GM23338 (cell line): ENCODE measurements around the gene VTA1.

Experiments used
- CREB1 ChIP-seq: fragments of 250-450 bp; sonication (Bioruptor Pico); IDR thresholded peaks from 2 replicates; pipeline ENCODE4 v1.5.0; 2020; ENCODE audit warnings: low read depth, mild to moderate bottlenecking, moderate library complexity
- EZH2 ChIP-seq: fragments of 200-600 bp; sonication (generic); IDR thresholded peaks from one replicate; pipeline ENCODE4 v1.8.0; 2017; ENCODE audit warnings: antibody characterized with exemption, mild to moderate bottlenecking, low read depth; ENCODE audit not compliant: unreplicated experiment
- EZH2phosphoT487 ChIP-seq: fragments of 200-600 bp; sonication (generic); IDR thresholded peaks from one replicate; pipeline ENCODE4 v1.8.1; 2018; ENCODE audit warnings: antibody characterized with exemption; ENCODE audit not compliant: unreplicated experiment
- JUNB ChIP-seq: IDR thresholded peaks from one replicate; pipeline ENCODE4 v1.6.1; 2016; ENCODE audit warnings: antibody characterized with exemption; ENCODE audit not compliant: unreplicated experiment
- POLR2AphosphoS5 ChIP-seq: IDR thresholded peaks from 2 replicates; pipeline ENCODE4 v1.6.1; 2016; ENCODE audit warnings: antibody characterized with exemption, low read depth
- STAT1 ChIP-seq: IDR thresholded peaks from one replicate; pipeline ENCODE4 v1.6.1; 2016; ENCODE audit warnings: antibody characterized with exemption; ENCODE audit not compliant: unreplicated experiment
- ZNF114 ChIP-seq: fragments of 250-450 bp; sonication (Bioruptor Pico); IDR thresholded peaks from 2 replicates; pipeline ENCODE4 v1.5.0; 2020; ENCODE audit warnings: mild to moderate bottlenecking, moderate library complexity
- ZNF331 ChIP-seq: fragments of 250-450 bp; sonication (Bioruptor Pico); IDR thresholded peaks from 2 replicates; pipeline ENCODE4 v1.5.0; 2020; ENCODE audit warnings: low read depth, mild to moderate bottlenecking, moderate library complexity
- TF ChIP-seq, protein P1 (sequence below), 2 experiments: fragments of 200-600 bp in 1 of 2; sonication (generic) in 1 of 2; conservative IDR thresholded peaks; 2 replicates each; pipeline versions ENCODE4 v1.5.1 to v1.6.1; 2016 to 2017; ENCODE audit warnings: antibody characterized with exemption in 2 of 2, low read depth in 2 of 2, mild to moderate bottlenecking in 2 of 2, moderate library complexity in 1 of 2
- TF ChIP-seq, protein P2 (sequence below): IDR thresholded peaks from one replicate; pipeline ENCODE4 v1.6.1; 2018; ENCODE audit warnings: antibody characterized with exemption; ENCODE audit not compliant: unreplicated experiment
- TF ChIP-seq, protein P3 (sequence below): IDR thresholded peaks from 2 replicates; pipeline ENCODE4 v1.6.1; 2016; ENCODE audit warnings: antibody characterized with exemption

DNA sequence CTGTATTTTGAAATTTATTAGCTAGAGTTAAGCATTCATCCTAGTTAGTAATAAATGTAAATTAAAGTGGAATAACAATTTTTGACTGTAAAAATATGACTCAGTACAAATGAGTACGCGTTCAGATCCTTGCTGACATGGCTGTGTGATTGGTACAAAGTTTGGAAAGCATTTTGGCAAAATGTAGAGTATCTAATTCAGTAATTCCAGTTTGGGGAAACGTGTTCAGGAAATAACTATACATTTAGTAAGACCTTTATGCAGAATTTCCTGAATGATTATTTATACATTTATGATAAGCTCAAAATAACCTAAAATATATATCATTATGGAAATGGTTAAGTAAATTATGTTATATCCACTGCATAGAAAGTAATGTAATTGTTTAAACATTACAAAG, 8.0 kb downstream of the VTA1 start:
- TF ChIP-seq ZNF331 (CRISPR knock-in tag) (no peak), EZH2 (no peak), EZH2phosphoT487 (no peak), POLR2AphosphoS5 (no peak), ZNF114 (CRISPR knock-in tag) (no peak), JUNB (no peak), STAT1 (no peak), CREB1 (CRISPR knock-in tag) (no peak)
- TF ChIP-seq, protein P1, sequence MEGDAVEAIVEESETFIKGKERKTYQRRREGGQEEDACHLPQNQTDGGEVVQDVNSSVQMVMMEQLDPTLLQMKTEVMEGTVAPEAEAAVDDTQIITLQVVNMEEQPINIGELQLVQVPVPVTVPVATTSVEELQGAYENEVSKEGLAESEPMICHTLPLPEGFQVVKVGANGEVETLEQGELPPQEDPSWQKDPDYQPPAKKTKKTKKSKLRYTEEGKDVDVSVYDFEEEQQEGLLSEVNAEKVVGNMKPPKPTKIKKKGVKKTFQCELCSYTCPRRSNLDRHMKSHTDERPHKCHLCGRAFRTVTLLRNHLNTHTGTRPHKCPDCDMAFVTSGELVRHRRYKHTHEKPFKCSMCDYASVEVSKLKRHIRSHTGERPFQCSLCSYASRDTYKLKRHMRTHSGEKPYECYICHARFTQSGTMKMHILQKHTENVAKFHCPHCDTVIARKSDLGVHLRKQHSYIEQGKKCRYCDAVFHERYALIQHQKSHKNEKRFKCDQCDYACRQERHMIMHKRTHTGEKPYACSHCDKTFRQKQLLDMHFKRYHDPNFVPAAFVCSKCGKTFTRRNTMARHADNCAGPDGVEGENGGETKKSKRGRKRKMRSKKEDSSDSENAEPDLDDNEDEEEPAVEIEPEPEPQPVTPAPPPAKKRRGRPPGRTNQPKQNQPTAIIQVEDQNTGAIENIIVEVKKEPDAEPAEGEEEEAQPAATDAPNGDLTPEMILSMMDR (conservative IDR thresholded peaks at IDR 0.05; ENCODE audit: low read depth in 2 of 2): no peak
- TF ChIP-seq, protein P2, sequence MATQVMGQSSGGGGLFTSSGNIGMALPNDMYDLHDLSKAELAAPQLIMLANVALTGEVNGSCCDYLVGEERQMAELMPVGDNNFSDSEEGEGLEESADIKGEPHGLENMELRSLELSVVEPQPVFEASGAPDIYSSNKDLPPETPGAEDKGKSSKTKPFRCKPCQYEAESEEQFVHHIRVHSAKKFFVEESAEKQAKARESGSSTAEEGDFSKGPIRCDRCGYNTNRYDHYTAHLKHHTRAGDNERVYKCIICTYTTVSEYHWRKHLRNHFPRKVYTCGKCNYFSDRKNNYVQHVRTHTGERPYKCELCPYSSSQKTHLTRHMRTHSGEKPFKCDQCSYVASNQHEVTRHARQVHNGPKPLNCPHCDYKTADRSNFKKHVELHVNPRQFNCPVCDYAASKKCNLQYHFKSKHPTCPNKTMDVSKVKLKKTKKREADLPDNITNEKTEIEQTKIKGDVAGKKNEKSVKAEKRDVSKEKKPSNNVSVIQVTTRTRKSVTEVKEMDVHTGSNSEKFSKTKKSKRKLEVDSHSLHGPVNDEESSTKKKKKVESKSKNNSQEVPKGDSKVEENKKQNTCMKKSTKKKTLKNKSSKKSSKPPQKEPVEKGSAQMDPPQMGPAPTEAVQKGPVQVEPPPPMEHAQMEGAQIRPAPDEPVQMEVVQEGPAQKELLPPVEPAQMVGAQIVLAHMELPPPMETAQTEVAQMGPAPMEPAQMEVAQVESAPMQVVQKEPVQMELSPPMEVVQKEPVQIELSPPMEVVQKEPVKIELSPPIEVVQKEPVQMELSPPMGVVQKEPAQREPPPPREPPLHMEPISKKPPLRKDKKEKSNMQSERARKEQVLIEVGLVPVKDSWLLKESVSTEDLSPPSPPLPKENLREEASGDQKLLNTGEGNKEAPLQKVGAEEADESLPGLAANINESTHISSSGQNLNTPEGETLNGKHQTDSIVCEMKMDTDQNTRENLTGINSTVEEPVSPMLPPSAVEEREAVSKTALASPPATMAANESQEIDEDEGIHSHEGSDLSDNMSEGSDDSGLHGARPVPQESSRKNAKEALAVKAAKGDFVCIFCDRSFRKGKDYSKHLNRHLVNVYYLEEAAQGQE: no peak
- TF ChIP-seq, protein P3, sequence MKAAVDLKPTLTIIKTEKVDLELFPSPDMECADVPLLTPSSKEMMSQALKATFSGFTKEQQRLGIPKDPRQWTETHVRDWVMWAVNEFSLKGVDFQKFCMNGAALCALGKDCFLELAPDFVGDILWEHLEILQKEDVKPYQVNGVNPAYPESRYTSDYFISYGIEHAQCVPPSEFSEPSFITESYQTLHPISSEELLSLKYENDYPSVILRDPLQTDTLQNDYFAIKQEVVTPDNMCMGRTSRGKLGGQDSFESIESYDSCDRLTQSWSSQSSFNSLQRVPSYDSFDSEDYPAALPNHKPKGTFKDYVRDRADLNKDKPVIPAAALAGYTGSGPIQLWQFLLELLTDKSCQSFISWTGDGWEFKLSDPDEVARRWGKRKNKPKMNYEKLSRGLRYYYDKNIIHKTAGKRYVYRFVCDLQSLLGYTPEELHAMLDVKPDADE: no peak
